Loucy (cell line): Measurements from ENCODE around the gene URGCP.

Experiments
- CTCF ChIP-seq: fragments of 200-600 bp; sonication (generic); conservative IDR thresholded peaks from 2 replicates; pipeline ENCODE4 v1.5.1; 2014; ENCODE audit warnings: mild to moderate bottlenecking, antibody characterized with exemption, low read length
- EZH2phosphoT487 ChIP-seq: fragments of 200-600 bp; IDR thresholded peaks from 2 replicates; pipeline ENCODE4 v1.6.1; 2018; ENCODE audit warnings: antibody characterized with exemption, mild to moderate bottlenecking, moderate library complexity, borderline replicate concordance

- TF ChIP-seq CTCF (peak; percentile 16), EZH2phosphoT487 (no peak)
Measured at GRCh38 chr7:43926798-43927123, 20.4 kb upstream of the URGCP start.
